ENCODE data around the gene FAM210B. TPM values are rescaled to one million over a fixed set of nuclear protein-coding genes. Genes with fewer than 3 reads are reported as not detected.

Gene FAM210B
- total and polyA plus RNA-seq, 9 of the 15 experiments (the other 6 are each of a cell fraction or from before 2014, with no cell fraction given): 12.1 to 87.3 (median 47.6) TPM

GRCh38 chr20:56411759-56412472 is 53.1 kb downstream of the FAM210B start, which contains the start of gene CASS4 (continued):
- no peak for TF ChIP-seq ZNF217 (CRISPR knock-in tag; IDR thresholded peaks at IDR 0.05)
- no peak for TF ChIP-seq HMG20B (CRISPR knock-in tag; IDR thresholded peaks at IDR 0.05)
- peak; percentile 85 for TF ChIP-seq CCNT2 (IDR thresholded peaks at IDR 0.05; ENCODE audit: borderline replicate concordance, extremely low read depth, insufficient read length, low read depth, low read length)
- TF ChIP-seq ZNF696 (CRISPR knock-in tag; conservative IDR thresholded peaks at IDR 0.05): no peak
- no peak for TF ChIP-seq ZSCAN29 (IDR thresholded peaks at IDR 0.05)
- no peak for TF ChIP-seq ZZZ3 (IDR thresholded peaks at IDR 0.05)
- no peak for TF ChIP-seq ZNF780A (CRISPR knock-in tag; IDR thresholded peaks at IDR 0.05)
- TF ChIP-seq ZNF644 (tag; IDR thresholded peaks at IDR 0.05; ENCODE audit: low read depth): 0 out of 2 replicates have a peak, but pooled peaks have one; percentile 66
- peak; percentile 87 for TF ChIP-seq BCOR (IDR thresholded peaks at IDR 0.05)
- no peak for TF ChIP-seq TRIM25 (IDR thresholded peaks at IDR 0.05; ENCODE audit: borderline replicate concordance)
- no peak for TF ChIP-seq GMEB1 (CRISPR knock-in tag; IDR thresholded peaks at IDR 0.05)
- TF ChIP-seq ZNF695 (CRISPR knock-in tag; IDR thresholded peaks at IDR 0.05): no peak
- TF ChIP-seq ETV6 (IDR thresholded peaks at IDR 0.05; ENCODE audit: borderline replicate concordance in 1 of 2, low read depth in 2 of 2, low read length in 1 of 2): peak in 1 of 2 experiments; percentile 94; a peak in 2 of 4 replicates
- TF ChIP-seq ETV6 (CRISPR knock-in tag; IDR thresholded peaks at IDR 0.05; ENCODE audit: borderline replicate concordance): no peak
- no peak for TF ChIP-seq NCOA4 (IDR thresholded peaks at IDR 0.05; ENCODE audit: partially characterized antibody)
- TF ChIP-seq XRCC3 (IDR thresholded peaks at IDR 0.05): no peak
- TF ChIP-seq RAD51 (IDR thresholded peaks at IDR 0.05; ENCODE audit: borderline replicate concordance, low read depth): peak; percentile 38; the same call in 1 of the 2 replicates
- TF ChIP-seq TAL1 (IDR thresholded peaks at IDR 0.05): peak; percentile 98
- TF ChIP-seq ARID4B (CRISPR knock-in tag; IDR thresholded peaks at IDR 0.05): no peak
- peak; percentile 40; the same call in 1 of the 2 replicates for TF ChIP-seq NCOA6 (IDR thresholded peaks at IDR 0.05)
- peak; percentile 99 for TF ChIP-seq NBN (IDR thresholded peaks at IDR 0.05; ENCODE audit: low read depth)
